Neutrophil (primary cell): ENCODE data around the gene CACHD1.

ENCODE experiments used
- H3K27ac ChIP-seq: fragments of 200-600 bp; sonication (generic); 2 replicates; pipeline ENCODE4 v1.5.1; 2016; ENCODE audit warnings: mild to moderate bottlenecking, moderate library complexity
- H3K27me3 ChIP-seq: fragments of 200-600 bp; sonication (generic); 2 replicates; pipeline ENCODE4 v1.6.0; 2016; ENCODE audit warnings: mild to moderate bottlenecking
- H3K36me3 ChIP-seq: fragments of 200-600 bp; sonication (generic); 2 replicates; pipeline ENCODE4 v1.5.1; 2017
- H3K4me1 ChIP-seq, 2 experiments: fragments of 200-600 bp in 1 of 2; sonication (generic) in 1 of 2; 1 replicate in 1 of 2; 2 replicates in 1 of 2; pipeline versions ENCODE4 v1.5.1 to v1.6.1; 2013 to 2016; ENCODE audit warnings: low read depth in 1 of 2, low read length in 1 of 2, mild to moderate bottlenecking in 1 of 2, moderate library complexity in 1 of 2; ENCODE audit not compliant: control insufficient read depth in 1 of 2, insufficient read depth in 1 of 2
- H3K4me3 ChIP-seq, 2 experiments: fragments of 200-600 bp in 1 of 2; sonication (generic) in 1 of 2; 1 replicate in 1 of 2; 2 replicates in 1 of 2; pipeline ENCODE4 v1.5.1; 2013 to 2016; ENCODE audit warnings: low read depth in 1 of 2, low read length in 1 of 2, mild to moderate bottlenecking in 1 of 2, moderate library complexity in 1 of 2
- H3K9me3 ChIP-seq: fragments of 200-600 bp; sonication (generic); 2 replicates; pipeline ENCODE4 v1.5.1; 2016
- TF ChIP-seq, protein P1 (sequence below): fragments of 200-600 bp; sonication (generic); IDR thresholded peaks from 2 replicates; pipeline ENCODE4 v1.5.1; 2016; ENCODE audit warnings: antibody characterized with exemption

The CACHD1 gene

DNA sequence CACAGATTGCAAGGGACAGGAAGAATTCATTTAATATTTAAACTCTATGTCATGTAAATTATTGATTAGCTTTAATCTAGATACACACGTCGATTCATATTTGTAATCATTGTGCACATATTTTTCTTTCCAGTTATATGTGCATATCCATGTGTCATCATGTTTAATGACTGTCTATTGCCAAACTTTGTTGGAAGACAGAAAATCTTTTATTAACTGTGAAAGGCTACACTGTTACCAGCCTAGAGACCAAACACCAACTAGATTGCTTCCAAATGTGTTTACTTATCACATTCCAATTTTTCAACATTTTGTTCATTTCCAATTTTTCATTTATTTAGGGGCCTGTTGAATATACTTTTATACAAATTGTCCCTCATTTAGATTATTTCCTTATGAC, 43.2 kb upstream of the CACHD1 start:
- Histone ChIP-seq H3K27ac (no peak overlapping the region), H3K27me3 (no peaks in the 10 kb centered on the region), H3K9me3 (no peaks in the 10 kb centered on the region), H3K36me3 (no peaks in the 10 kb centered on the region), H3K4me3 (no peak overlapping the region), H3K4me1 (peaks cover 4 to 8% of the 10 kb centered on the region in 2 experiments)
- TF ChIP-seq, protein P1, sequence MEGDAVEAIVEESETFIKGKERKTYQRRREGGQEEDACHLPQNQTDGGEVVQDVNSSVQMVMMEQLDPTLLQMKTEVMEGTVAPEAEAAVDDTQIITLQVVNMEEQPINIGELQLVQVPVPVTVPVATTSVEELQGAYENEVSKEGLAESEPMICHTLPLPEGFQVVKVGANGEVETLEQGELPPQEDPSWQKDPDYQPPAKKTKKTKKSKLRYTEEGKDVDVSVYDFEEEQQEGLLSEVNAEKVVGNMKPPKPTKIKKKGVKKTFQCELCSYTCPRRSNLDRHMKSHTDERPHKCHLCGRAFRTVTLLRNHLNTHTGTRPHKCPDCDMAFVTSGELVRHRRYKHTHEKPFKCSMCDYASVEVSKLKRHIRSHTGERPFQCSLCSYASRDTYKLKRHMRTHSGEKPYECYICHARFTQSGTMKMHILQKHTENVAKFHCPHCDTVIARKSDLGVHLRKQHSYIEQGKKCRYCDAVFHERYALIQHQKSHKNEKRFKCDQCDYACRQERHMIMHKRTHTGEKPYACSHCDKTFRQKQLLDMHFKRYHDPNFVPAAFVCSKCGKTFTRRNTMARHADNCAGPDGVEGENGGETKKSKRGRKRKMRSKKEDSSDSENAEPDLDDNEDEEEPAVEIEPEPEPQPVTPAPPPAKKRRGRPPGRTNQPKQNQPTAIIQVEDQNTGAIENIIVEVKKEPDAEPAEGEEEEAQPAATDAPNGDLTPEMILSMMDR = no peak

DNA sequence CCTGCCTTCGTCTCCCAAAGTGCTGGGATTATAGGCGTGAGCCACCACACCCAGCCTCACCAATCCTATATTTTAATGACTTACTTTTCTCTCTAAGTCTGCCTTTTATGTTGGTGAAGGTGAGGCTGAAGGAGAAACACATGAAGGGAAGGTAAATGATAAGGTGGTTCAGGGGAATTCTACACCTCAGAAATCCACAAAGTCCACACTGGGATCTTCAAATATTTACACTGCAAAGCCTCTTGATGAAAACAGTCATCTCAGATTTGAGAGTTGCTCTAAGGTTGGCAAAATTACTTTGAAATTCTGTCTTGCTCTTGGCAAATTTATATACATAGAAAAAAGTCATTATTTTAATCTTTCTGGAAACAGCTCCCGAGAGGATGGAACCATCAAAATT, 42.0 kb upstream of the CACHD1 start:
- TF ChIP-seq, protein P1 = no peak
- no peaks in the 10 kb centered on the region for H3K27me3 ChIP-seq
- H3K36me3 ChIP-seq = no peaks in the 10 kb centered on the region
- H3K4me1 ChIP-seq = no peaks in the 10 kb centered on the region
- H3K27ac ChIP-seq = no peak overlapping the region
- H3K9me3 ChIP-seq = no peaks in the 10 kb centered on the region
- H3K4me3 ChIP-seq = no peak overlapping the region

DNA sequence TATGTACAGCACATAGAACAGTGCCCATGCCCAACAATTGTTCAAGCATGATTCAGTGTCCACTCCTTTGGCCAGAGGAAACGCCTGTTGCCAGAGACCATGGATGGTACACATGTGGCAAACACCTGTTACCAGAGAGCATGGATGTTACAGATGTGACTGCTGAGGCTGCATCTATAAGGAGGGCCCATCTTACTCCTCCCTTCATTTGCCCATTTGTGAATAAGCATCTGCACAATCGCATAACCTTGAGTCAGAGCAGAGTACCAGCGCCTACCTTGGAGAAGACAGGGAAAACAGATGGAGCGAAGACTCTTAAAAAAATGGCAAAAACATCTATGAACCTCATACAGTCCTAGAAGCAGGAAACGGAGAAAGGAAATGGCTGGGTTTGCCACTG, 36.6 kb upstream of the CACHD1 start:
- TF ChIP-seq, protein P1 = no peak
- no peaks in the 10 kb centered on the region for H3K36me3 ChIP-seq
- no peaks in the 10 kb centered on the region for H3K9me3 ChIP-seq
- no peak overlapping the region for H3K27ac ChIP-seq
- no peak overlapping the region for H3K4me3 ChIP-seq
- no peaks in the 10 kb centered on the region for H3K4me1 ChIP-seq
- no peaks in the 10 kb centered on the region for H3K27me3 ChIP-seq

DNA sequence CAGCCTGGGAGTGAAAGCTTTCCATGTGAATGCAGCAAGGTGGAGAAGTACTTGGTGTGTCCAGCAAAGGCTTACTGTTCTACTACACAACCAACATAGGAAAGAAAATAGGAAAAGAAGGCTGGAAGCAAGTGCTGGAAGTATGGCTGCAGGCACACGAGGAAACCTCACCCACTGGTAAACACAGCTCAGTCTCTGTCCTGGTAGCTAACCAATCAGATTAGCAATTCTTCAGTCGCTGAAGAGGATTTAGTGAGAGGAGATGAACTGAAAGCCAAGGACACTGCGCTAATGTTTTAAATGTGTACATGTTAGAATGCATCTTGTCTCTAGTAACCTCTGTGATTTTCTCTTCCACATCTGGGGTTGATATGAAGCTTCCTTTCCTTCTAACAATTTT, 36.2 kb upstream of the CACHD1 start:
- TF ChIP-seq, protein P1 = no peak
- H3K27ac ChIP-seq = no peak overlapping the region

DNA sequence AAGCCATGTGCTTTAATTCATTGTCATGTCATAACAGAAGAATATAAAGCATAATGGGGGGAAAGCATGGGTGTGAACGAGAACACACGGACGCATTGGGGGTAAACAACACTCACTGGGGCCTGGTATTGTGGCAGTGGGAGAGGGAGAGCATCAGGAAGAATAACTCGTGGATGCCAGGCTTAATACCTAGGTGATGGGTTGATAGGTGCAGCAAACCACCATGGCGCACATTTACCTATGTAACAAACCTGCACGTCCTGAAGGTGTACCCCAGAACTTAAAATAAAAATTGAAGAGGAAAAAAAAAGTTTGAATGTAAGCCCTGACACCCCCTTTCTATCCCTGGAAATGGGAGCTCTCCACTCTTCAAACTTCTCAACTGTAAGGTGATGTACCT, 34.9 kb upstream of the CACHD1 start:
- H3K27me3 ChIP-seq = no peaks in the 10 kb centered on the region
- TF ChIP-seq, protein P1 = no peak
- H3K9me3 ChIP-seq = no peaks in the 10 kb centered on the region
- peaks cover 3 to 4% of the 10 kb centered on the region in 2 experiments for H3K4me1 ChIP-seq
- H3K27ac ChIP-seq = no peak overlapping the region
- H3K36me3 ChIP-seq = no peaks in the 10 kb centered on the region
- no peak overlapping the region for H3K4me3 ChIP-seq

More for the DNA sequence above, 36.2 kb upstream of the CACHD1 start:
- no peaks in the 10 kb centered on the region for H3K27me3 ChIP-seq
- no peaks in the 10 kb centered on the region for H3K4me1 ChIP-seq
- no peak overlapping the region for H3K4me3 ChIP-seq
- H3K36me3 ChIP-seq = no peaks in the 10 kb centered on the region
- no peaks in the 10 kb centered on the region for H3K9me3 ChIP-seq

DNA sequence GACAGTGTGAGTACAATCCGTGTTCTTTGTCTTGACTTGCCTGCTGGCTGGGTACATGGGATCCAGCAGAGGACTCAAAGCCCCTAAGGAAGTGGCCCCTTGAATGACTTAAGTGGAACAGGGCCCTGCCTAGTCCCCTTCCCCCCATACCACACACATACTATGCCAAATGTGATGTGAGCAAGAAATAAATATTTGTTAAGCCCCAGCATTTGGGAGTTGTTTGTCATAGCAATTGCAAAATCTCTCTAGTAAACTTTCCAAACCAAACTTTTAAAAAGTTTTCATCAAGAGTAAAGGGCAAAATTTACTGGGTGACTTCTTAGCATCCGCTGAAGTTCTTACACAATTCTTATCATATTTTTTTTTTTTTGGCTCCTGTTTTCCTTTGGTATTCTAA, 32.5 kb upstream of the CACHD1 start:
- no peaks in the 10 kb centered on the region for H3K9me3 ChIP-seq
- no peaks in the 10 kb centered on the region for H3K36me3 ChIP-seq
- no peak overlapping the region for H3K27ac ChIP-seq
- H3K27me3 ChIP-seq = no peaks in the 10 kb centered on the region
- H3K4me3 ChIP-seq = no peak overlapping the region
- H3K4me1 ChIP-seq = peaks cover 11 to 18% of the 10 kb centered on the region in 2 experiments
- TF ChIP-seq, protein P1 = no peak
